ENCODE measurements around the gene ASCL4. TPM values are rescaled to one million over a fixed set of nuclear protein-coding genes. Genes with fewer than 3 reads are reported as not detected.

Gene ASCL4
- total RNA-seq, 1 donor from 2014 or later: not detected

GRCh38 chr12:107794451-107794850 lies 19.9 kb downstream of the ASCL4 start:
- Histone ChIP-seq H3K36me3 (no peaks in the 10 kb centered on the region), H3F3A (ENCODE audit: low read depth) (no peaks in the 10 kb centered on the region), H4K20me1 (ENCODE audit: low read depth) (no peaks in the 10 kb centered on the region), H3K27me3 (peaks cover 10% of the 10 kb centered on the region), H3K4me1 (no peaks in the 10 kb centered on the region), H3K4me2 (no peak overlapping the region), H2AFZ (replicated peaks) (no peak overlapping the region), H3K79me2 (ENCODE audit: low read depth) (no peaks in the 10 kb centered on the region), H3K9me3 (ENCODE audit: low read depth) (no peaks in the 10 kb centered on the region), H3K27ac (no peak overlapping the region), H3K4me3 (no peak overlapping the region), H3K9ac (no peak overlapping the region)
- Mint-ChIP-seq H3K27ac (no peak overlapping the region), H3K9me3 (peaks cover 7% of the 10 kb centered on the region), H3K4me1 (no peaks in the 10 kb centered on the region), H3K27me3 (ENCODE audit: insufficient read depth, low read depth) (peaks cover 8% of the 10 kb centered on the region), H3K4me3 (no peak overlapping the region), H3K36me3 (no peaks in the 10 kb centered on the region)
- DNase-seq (ENCODE audit: low spot score): no peak
- TF ChIP-seq CTCF (IDR thresholded peaks at IDR 0.05): no peak
- no peak for TF ChIP-seq EZH2phosphoT487 (IDR thresholded peaks at IDR 0.05)
- TF ChIP-seq EZH2 (IDR thresholded peaks at IDR 0.05): no peak

DNA sequence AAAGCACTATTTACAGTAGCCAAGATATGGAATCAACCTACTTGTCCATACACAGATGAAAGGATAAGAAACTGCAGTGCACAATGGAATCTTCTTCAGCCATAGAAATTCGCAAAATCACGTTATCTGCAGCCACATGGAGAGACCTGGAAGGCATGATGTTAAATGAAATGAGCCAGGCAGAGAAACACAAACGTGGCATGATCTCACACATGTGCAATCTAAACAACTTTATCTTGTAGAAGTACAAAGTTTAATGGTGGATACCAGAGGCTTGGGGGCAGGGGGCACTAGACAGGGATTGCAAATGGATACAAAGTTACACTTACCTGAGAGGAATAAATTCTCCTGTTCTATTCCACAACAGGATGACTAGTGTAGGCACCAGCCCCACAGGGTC lies 24.1 kb downstream of the ASCL4 start:
- H3F3A ChIP-seq (ENCODE audit: low read depth): no peaks in the 10 kb centered on the region
- Mint-ChIP-seq H3K9me3 (peaks cover 2% of the 10 kb centered on the region), H3K27ac (no peak overlapping the region), H3K4me3 (no peak overlapping the region), H3K4me1 (no peaks in the 10 kb centered on the region), H3K36me3 (no peaks in the 10 kb centered on the region), H3K27me3 (ENCODE audit: insufficient read depth, low read depth) (peaks cover 7% of the 10 kb centered on the region)
- no peak overlapping the region for H3K27ac ChIP-seq
- TF ChIP-seq EZH2phosphoT487 (IDR thresholded peaks at IDR 0.05) (no peak), CTCF (IDR thresholded peaks at IDR 0.05) (no peak)
- no peaks in the 10 kb centered on the region for H3K4me1 ChIP-seq
- H3K27me3 ChIP-seq: peaks cover 10% of the 10 kb centered on the region
- H3K36me3 ChIP-seq: no peaks in the 10 kb centered on the region
- no peak overlapping the region for H3K4me3 ChIP-seq
- no peak overlapping the region for H3K9ac ChIP-seq
- H3K9me3 ChIP-seq (ENCODE audit: low read depth): no peaks in the 10 kb centered on the region
- no peaks in the 10 kb centered on the region for H3K79me2 ChIP-seq (ENCODE audit: low read depth)
- H4K20me1 ChIP-seq (ENCODE audit: low read depth): no peaks in the 10 kb centered on the region
- H3K4me2 ChIP-seq: no peak overlapping the region
- no peak overlapping the region for H2AFZ ChIP-seq (replicated peaks)
- DNase-seq (ENCODE audit: low spot score): no peak

- Histone ChIP-seq H3K4me3 (no peak overlapping the region), H3K9ac (no peak overlapping the region), H3K36me3 (no peaks in the 10 kb centered on the region), H3K9me3 (ENCODE audit: low read depth) (no peaks in the 10 kb centered on the region), H3K27me3 (no peaks in the 10 kb centered on the region), H3K4me1 (no peaks in the 10 kb centered on the region), H3K79me2 (ENCODE audit: low read depth) (no peaks in the 10 kb centered on the region), H3K27ac (no peak overlapping the region), H3K4me2 (no peak overlapping the region), H2AFZ (replicated peaks) (no peak overlapping the region), H3F3A (ENCODE audit: low read depth) (no peaks in the 10 kb centered on the region), H4K20me1 (ENCODE audit: low read depth) (no peaks in the 10 kb centered on the region)
- H3K9me3 Mint-ChIP-seq: no peaks in the 10 kb centered on the region
- H3K27me3 Mint-ChIP-seq (ENCODE audit: insufficient read depth, low read depth): peaks cover 3% of the 10 kb centered on the region
- DNase-seq (ENCODE audit: low spot score): no peak
- H3K4me3 Mint-ChIP-seq: no peak overlapping the region
- no peak overlapping the region for H3K27ac Mint-ChIP-seq
- H3K4me1 Mint-ChIP-seq: no peaks in the 10 kb centered on the region
- H3K36me3 Mint-ChIP-seq: no peaks in the 10 kb centered on the region
- no peak for TF ChIP-seq EZH2phosphoT487 (IDR thresholded peaks at IDR 0.05)
- no peak for TF ChIP-seq EZH2 (IDR thresholded peaks at IDR 0.05)
- no peak for TF ChIP-seq CTCF (IDR thresholded peaks at IDR 0.05)
Measured at GRCh38 chr12:107801150-107801549, 26.6 kb downstream of the ASCL4 start.

- Histone ChIP-seq H3K79me2 (ENCODE audit: low read depth) (no peaks in the 10 kb centered on the region), H3K4me2 (no peak overlapping the region), H3K9me3 (ENCODE audit: low read depth) (no peaks in the 10 kb centered on the region), H4K20me1 (ENCODE audit: low read depth) (no peaks in the 10 kb centered on the region), H3F3A (ENCODE audit: low read depth) (no peaks in the 10 kb centered on the region), H3K36me3 (no peaks in the 10 kb centered on the region), H3K4me1 (no peaks in the 10 kb centered on the region), H3K27ac (no peak overlapping the region), H2AFZ (replicated peaks) (no peak overlapping the region), H3K4me3 (no peak overlapping the region), H3K27me3 (no peaks in the 10 kb centered on the region), H3K9ac (no peak overlapping the region)
- no peak for DNase-seq (ENCODE audit: low spot score)
- H3K36me3 Mint-ChIP-seq: no peaks in the 10 kb centered on the region
- H3K9me3 Mint-ChIP-seq: no peaks in the 10 kb centered on the region
- no peak overlapping the region for H3K27ac Mint-ChIP-seq
- H3K4me3 Mint-ChIP-seq: no peak overlapping the region
- H3K4me1 Mint-ChIP-seq: no peaks in the 10 kb centered on the region
- peaks cover 6% of the 10 kb centered on the region for H3K27me3 Mint-ChIP-seq (ENCODE audit: insufficient read depth, low read depth)
- TF ChIP-seq CTCF (IDR thresholded peaks at IDR 0.05): no peak
- TF ChIP-seq EZH2 (IDR thresholded peaks at IDR 0.05): no peak
- no peak for TF ChIP-seq EZH2phosphoT487 (IDR thresholded peaks at IDR 0.05)
Measured at GRCh38 chr12:107803092-107803491, 28.6 kb downstream of the ASCL4 start.
